ENCODE data around the gene TSPAN7.

The TSPAN7 gene

GRCh38 chrX:38607976-38608375 is 46.6 kb downstream of the TSPAN7 start:
- TF ChIP-seq TCF4 (CRISPR knock-in tag; IDR thresholded peaks at IDR 0.05; ENCODE audit: borderline replicate concordance) (no peak), ZFP30 (CRISPR knock-in tag; IDR thresholded peaks at IDR 0.05) (no peak)
- no peak for ATAC-seq

- no peak for TF ChIP-seq SNAI2 (CRISPR knock-in tag; IDR thresholded peaks at IDR 0.05)
- no peak for TF ChIP-seq TCF4 (CRISPR knock-in tag; IDR thresholded peaks at IDR 0.05; ENCODE audit: borderline replicate concordance)
- no peak for TF ChIP-seq ARNTL (CRISPR knock-in tag; IDR thresholded peaks at IDR 0.05; ENCODE audit: borderline replicate concordance, low read depth)
- TF ChIP-seq ZFP3 (CRISPR knock-in tag; IDR thresholded peaks at IDR 0.05): no peak
- no peak for TF ChIP-seq CREB5 (CRISPR knock-in tag; IDR thresholded peaks at IDR 0.05; ENCODE audit: low read depth)
- no peak for TF ChIP-seq ISL1 (CRISPR knock-in tag; IDR thresholded peaks at IDR 0.05)
- TF ChIP-seq ZC3H10 (CRISPR knock-in tag; IDR thresholded peaks at IDR 0.05): no peak
- no peak for TF ChIP-seq TSHZ2 (CRISPR knock-in tag; IDR thresholded peaks at IDR 0.05)
- no peak for TF ChIP-seq BACH2 (CRISPR knock-in tag; IDR thresholded peaks at IDR 0.05; ENCODE audit: borderline replicate concordance)
- no peak for TF ChIP-seq CSRNP3 (CRISPR knock-in tag; IDR thresholded peaks at IDR 0.05)
- TF ChIP-seq ZFP30 (CRISPR knock-in tag; IDR thresholded peaks at IDR 0.05): no peak
- no peak for TF ChIP-seq ZNF8 (CRISPR knock-in tag; IDR thresholded peaks at IDR 0.05)
- no peak for ATAC-seq
Measured at GRCh38 chrX:38610849-38611248, 49.5 kb downstream of the TSPAN7 start.

- no peak for ATAC-seq
- TF ChIP-seq TOX (CRISPR knock-in tag; IDR thresholded peaks at IDR 0.05; ENCODE audit: borderline replicate concordance): no peak
- no peak for TF ChIP-seq GLIS3 (CRISPR knock-in tag; IDR thresholded peaks at IDR 0.05)
- TF ChIP-seq ZNF8 (CRISPR knock-in tag; IDR thresholded peaks at IDR 0.05): no peak
- no peak for TF ChIP-seq OSR1 (CRISPR knock-in tag; IDR thresholded peaks at IDR 0.05)
- no peak for TF ChIP-seq TSHZ2 (CRISPR knock-in tag; IDR thresholded peaks at IDR 0.05)
- TF ChIP-seq ZFP3 (CRISPR knock-in tag; IDR thresholded peaks at IDR 0.05): no peak
- no peak for TF ChIP-seq RARB (CRISPR knock-in tag; IDR thresholded peaks at IDR 0.05)
- no peak for TF ChIP-seq ISL1 (CRISPR knock-in tag; IDR thresholded peaks at IDR 0.05)
Measured at GRCh38 chrX:38612281-38612680, 50.9 kb downstream of the TSPAN7 start.

GRCh38 chrX:38614485-38614884 is 53.1 kb downstream of the TSPAN7 start:
- TF ChIP-seq PPARA (CRISPR knock-in tag; IDR thresholded peaks at IDR 0.05; ENCODE audit: borderline replicate concordance): no peak
- TF ChIP-seq ZNF8 (CRISPR knock-in tag; IDR thresholded peaks at IDR 0.05): no peak
- TF ChIP-seq ISL1 (CRISPR knock-in tag; IDR thresholded peaks at IDR 0.05): no peak
- TF ChIP-seq CSDC2 (CRISPR knock-in tag; IDR thresholded peaks at IDR 0.05): no peak
- no peak for TF ChIP-seq RARB (CRISPR knock-in tag; IDR thresholded peaks at IDR 0.05)
- TF ChIP-seq ZFP30 (CRISPR knock-in tag; IDR thresholded peaks at IDR 0.05): no peak
- no peak for ATAC-seq

GRCh38 chrX:38616904-38617303 is 55.6 kb downstream of the TSPAN7 start:
- TF ChIP-seq OSR1 (CRISPR knock-in tag; IDR thresholded peaks at IDR 0.05) (no peak), CSDC2 (CRISPR knock-in tag; IDR thresholded peaks at IDR 0.05) (no peak)
- no peak for ATAC-seq

Measured in SK-N-SH treated with all-trans-retinoic acid at 6 μM for 48 hours (cell line).